Ecto neural progenitor cell (in vitro differentiated cells): ENCODE results near the gene ZGPAT.
A peak's percentile ranks its signal among the peaks of the same experiment; 100 is the strongest.
"Not testable (repeated sequence)": the region's sequence is repeated elsewhere in the genome, so short reads cannot be mapped to it uniquely, and the experiment has no call there.

Experiments
- DNase-seq: peaks from one replicate; pipeline ENCODE4 v3.0.0-alpha.2; 2018; ENCODE audit warnings: low spot score

ZGPAT gene

DNA sequence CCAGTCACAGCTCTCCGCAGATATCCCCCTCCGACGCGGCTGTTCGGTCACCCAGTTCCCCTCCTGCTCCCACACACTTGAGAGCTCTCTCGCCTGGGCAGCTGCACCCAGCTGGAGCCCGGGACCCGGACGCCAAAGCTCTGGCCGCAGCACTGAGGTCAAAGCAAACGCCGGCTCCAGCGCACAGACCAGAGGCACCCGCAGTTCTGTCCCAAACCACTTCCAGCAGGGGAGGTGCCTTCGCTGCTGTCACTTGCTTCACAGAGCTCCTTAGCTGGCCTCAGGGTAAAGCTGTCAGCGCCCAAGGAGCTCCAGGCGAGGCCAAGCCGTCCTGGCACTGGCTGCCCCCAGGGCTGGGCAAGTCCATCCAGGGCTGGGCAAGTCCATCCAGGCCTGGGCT lies 59.6 kb downstream of the ZGPAT start:
- DNase-seq: no peak

DNA sequence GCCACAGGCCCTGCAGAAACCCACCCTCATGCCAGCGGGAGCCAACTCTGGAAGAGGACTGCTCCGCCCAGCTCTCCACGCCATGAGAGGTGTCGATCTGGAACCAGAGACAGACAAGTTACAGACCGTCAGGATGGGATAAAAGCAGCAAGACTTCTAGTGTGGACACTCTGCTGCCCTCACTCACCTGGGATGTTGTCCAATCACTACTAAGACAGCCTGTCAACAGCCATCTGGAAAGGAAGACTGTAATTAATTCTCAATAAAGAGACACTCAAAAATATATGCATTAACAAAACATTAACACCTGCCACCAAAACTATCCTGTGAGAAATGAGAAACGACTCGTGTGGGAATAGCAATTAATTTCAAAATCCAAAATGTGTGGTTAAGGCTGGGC lies 60.0 kb downstream of the ZGPAT start:
- DNase-seq: no peak

DNA sequence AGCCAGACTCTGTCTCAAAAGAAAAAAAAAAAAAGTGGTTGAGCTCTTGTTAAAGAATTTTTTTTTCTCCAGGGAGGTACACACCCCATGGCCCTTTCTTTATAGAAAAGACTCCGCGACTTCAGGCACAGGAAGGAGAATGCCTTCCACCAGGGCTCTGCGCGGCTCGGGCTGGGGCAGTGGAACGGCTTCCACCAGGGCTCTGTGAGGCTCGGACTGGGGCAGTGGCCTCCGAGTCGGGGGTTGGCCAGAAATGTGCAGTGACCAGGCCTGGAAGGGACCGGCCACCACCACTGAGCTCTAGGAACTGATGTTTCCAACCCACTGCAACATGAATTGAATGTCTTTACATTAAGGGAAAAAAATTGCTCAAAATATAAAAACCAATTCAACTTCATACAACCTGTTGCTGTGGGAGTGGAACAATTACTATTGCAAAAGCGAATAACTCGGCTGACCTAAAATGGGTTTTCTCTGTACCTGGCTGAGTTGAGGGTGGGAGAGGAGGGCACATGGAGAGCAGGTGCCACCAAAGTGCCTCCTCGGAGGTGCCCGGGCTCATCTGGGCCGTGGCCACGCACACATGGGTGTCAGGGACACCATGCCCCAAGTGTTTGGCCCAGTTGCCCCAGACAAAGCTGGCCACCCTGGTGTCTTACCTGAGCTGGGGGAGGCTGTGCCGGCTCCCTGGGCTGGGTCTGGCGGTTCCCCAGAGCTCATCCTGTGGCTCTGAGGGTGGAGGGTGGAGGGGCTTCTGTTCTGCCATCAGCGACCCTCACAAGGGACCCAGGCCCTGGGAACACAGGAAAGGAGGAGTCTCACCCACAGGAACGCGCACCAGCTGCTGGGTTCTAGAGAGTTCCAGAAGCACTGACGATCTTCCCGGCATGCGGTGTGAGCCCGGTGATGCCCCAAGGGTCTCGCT lies 61.0 kb downstream of the ZGPAT start:
- no peak for DNase-seq

DNA sequence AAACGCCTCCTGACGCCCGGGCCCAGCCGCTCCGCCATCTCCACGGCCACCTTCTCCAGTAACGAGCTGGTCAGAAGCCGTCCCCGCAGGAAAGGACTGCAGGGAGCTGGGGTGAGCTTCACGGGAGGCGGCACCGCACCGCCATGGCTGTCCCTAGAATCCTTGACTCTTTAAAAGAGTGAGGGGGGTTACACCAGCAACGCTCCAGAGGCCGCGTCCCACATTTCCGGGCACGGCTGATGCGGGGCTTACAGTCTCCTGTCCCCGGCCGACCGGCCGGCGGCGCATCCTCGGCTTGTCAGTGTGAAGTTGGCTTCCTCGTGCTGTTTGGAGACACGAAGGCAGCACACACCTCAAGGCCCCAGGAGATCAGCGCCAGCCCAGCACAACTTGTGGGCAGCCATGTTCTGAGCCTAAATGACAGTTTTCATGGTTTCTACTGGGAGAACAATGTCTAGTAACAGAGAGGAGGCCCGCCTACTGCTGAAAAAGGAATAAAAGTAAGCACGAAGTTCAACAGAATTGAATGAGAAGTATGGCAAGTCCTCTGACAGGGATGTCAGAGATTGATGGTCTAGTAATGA lies 62.1 kb downstream of the ZGPAT start:
- no peak for DNase-seq

DNA sequence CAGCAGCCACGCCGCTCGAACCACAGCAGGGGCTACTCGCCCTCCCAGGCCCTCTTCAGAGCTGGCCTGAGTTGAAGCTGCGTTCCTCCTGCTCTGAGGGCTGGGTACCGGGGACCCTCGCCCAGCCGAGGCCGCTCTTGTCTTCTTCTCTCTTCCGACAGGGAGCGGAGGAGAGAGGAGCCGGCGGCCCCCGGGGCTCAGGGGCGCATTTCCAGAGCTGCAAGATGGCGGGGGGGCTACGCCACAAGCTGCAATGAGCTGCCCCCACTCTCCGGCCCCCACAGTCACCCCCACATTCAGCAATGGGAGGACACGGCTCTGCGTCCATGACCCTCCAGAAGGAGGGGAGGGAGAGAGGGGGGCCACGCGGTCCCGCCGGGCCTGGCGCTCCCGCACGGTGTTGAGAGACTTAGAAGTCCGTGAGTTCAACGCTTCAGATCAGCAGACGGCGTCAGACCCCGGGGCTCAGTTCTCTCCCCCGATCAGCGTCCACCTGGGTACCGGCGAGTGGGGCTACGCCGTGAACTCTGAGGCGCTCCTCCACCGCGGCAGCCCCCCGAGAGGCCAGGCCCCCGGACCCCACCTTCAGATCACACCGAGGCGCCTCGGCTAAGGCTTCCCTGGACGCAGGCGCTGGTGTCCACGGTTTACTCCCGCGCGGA lies 63.3 kb downstream of the ZGPAT start:
- no peak for DNase-seq

DNA sequence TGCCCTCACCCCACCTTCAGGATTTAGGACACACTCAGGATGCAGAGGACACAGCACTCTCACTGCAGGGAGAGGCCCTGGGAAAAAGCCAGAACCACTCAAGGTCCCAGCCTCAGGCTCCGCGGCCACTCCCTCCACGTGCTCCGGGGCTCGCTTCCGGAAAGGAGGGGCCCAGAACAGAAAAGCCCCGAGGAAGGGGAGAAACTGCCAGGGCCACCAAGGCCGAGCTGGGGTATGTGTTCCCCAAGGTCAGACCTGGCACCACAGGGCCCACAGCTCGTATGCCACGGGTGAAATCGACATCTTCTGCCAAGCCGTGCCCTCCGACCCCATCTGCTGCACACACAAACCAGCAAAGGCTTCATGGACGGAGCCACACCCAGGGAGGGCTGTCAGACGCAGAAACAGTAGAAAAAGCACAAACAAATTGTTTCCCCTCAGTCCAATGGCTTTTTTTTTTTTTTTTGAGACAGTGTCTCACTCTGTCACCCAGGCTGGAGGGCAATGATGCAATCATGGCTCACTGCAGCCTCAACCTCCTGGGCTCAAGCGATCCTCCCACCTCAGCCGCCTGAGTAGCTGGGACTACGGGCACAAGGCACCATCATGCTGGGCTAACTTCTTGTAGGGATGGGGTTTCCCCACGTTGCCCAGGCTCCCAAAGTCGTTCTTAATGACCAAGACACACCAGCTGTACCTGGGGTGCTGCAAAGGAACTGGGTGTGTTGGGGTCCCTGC lies 65.1 kb downstream of the ZGPAT start:
- peak; percentile 44 for DNase-seq

DNA sequence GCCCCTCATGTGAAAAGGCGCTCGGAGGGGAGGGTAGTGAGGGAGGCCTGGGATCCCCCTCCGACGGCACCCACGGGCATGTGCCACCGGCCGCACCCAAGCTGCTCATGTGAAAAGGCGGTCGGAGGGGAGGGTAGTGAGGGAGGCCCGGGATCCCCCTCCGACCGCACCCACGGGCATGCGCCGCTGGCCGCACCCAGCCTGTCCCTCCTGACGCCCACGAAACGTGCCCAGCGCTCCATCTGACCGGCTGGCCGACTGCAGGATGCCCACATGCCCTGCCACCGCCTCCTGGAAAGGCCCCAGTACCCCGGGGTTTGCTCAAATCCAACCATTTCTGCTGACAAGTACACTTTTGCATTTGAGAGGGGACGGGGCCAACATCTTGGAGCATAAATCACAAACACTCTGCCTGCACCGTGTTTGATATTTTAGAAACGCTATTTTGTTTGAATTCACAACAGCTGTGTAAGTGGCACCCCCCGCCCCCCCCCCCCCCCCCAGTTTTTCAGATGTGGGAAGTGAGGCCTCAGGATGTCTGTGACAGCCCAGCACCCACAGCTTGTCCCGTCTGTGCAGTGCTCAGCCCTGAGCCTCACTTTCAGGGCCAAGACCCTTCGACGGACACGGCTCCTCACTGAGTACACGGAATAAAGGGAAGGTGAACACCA lies 65.9 kb downstream of the ZGPAT start:
- no peak for DNase-seq

DNA sequence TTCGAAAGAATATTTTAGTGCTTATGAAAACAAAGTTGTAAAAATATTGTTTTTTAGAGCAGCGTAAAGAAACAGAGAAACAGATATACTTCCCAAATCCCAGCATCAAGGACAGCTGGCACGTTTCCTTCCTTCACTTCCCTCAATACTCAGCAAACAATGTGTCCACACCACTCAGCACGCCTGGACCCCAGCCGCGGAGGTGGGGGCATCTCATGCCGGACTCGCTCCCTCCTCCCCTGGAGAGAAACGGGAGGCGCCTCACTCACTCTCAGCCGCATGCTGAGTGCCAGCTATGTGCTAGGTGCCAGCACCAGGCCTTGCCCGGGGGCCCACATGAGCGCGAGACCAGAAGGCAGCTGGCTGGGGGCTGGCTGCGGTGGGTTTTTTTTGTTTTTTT lies 66.5 kb downstream of the ZGPAT start:
- no peak for DNase-seq

DNA sequence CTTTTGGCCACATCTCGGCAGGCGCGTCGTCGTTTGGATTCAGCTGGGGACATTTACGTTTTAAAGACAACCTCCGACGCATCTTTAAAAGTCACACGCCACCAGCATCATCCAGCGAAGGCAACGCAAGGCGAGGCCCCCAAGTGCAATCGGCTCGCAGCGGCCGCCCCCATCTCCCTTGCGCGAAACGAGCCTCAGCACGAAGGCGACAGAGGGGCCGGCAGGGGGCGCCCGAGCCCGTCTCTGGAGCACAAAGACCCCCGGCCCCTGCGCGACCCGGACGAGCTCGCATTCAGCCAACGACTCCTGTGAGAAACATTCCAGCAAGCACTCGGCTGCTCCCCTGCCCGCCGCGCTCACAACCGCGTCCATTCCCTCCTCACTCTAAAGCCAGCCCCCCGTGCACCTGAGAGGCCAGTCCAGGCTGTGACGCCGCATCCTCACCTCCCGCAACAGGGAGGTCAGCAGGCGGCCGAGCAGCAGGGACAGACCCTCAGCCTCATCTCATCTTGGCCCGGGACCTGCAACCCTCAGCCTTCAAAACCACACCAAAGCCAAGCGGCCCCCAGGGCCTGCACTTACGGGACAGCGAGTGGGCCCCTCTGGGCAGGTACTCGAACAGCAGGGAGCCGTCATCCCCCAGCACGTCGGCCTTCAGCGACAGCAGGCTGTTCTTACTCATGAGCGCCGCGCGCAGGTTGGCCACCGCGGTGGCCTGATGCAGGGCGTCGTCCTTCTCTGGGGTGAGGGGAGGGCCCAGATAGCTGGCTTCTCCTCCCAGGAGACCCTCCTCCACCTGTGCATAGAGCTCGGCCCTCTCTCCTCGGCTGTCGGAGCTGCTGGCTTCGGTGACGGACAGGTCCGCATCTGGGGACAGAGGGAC lies 67.5 kb downstream of the ZGPAT start:
- peak; percentile 90 for DNase-seq

DNA sequence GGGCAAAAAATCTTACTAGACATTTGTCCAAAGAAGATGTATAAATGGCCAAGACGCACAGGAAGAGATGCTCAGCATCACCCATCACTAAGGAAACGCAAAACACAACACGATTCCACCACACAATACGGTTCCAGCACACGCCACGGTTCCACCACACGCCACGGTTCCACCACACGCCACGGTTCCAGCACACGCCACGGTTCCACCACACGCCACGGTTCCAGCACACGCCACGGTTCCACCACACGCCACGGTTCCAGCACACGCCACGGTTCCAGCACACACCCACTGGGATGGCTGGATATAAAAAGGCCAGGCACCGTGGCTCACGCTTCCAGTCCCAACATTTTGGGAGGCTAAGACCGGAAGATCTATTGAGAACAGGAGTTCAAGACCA lies 69.0 kb downstream of the ZGPAT start:
- not testable (repeated sequence) for DNase-seq

DNA sequence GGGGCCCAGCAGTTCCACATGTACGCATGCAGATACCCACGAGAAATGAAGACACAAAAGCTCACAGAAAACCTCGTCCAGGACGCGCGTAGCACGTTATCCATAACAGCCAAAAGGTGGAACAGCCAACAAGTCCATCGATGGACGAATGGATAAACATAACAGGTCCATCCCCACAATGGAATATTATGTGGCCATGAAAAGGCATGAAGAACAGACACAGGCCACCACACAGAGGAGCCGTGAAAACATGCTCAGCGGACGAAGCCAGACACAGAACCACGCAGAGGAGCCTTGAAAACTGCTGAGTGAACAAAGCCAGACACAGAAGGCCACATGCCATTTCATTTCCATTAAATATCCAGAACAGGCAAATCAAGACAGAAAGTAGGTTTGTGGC lies 69.8 kb downstream of the ZGPAT start:
- no peak for DNase-seq

DNA sequence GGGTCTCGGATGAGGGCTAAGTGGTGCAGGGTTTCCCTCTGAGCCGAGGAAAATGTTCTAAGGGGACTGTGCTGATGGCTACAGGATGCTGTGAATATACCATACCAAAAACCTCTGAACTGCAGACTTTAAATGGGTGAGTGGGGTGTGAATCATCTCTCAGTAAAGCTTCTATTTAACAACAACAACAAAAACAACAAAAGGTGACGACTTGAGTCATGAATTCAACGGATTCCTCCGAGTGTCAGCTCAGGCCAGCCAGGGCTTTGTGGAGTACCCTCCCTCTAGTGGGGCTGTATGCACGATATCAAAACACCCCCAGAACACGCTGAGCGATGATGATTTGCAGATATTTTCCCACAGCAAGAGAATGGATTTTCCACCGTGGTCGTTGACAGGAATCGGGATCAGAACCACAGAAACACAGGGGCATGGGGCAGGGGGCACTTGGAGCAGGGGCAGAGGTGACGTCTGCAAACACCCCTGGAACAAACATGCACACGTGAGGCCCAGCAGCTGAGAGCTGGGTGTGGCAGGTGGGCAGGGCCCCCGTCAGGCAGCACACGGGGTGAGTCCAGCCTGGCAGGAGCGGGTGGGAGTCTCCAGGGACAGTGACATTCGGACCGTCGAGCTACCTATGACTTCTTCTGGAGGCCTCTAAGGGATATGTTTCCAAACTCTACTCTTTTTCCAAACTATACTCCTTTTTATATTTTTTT lies 70.4 kb downstream of the ZGPAT start:
- no peak for DNase-seq

DNA sequence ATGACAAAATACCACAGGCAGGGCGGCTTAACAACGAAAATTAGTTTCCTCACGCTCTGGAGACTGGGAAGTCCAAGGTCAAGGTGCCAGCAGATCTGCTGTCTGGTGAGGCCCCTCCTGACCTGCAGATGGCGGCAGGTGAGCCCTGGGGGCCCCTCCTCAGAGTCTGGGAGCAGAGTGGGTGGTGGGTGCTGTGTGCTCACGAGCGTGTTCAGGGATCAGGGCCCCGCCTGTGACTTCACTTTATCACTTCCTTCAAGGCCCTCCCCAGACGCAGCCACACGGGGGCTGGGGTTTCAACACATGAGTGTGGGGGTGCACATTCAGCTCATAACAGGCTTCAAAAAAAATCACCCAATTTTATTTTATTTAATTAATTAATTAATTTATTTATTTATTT lies 71.0 kb downstream of the ZGPAT start:
- DNase-seq: no peak

DNA sequence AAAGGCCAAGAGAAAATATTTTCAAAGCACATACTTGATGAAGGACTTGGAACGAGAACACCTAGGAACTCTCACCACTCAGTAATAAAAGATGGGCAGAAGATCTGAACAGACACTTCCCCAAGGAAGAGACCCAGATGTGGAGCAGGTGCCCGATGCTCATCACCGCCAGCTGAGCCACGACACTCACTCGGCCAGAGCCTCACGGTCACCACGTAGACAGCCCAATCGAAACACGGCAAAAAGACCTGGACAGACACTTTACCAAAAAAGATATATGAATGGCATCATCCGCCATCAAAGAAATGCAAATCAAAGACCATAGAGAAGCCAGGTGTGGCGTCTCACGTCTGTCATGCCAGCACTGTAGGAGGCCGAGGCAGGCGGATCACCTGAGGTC lies 73.3 kb downstream of the ZGPAT start:
- DNase-seq: no peak

DNA sequence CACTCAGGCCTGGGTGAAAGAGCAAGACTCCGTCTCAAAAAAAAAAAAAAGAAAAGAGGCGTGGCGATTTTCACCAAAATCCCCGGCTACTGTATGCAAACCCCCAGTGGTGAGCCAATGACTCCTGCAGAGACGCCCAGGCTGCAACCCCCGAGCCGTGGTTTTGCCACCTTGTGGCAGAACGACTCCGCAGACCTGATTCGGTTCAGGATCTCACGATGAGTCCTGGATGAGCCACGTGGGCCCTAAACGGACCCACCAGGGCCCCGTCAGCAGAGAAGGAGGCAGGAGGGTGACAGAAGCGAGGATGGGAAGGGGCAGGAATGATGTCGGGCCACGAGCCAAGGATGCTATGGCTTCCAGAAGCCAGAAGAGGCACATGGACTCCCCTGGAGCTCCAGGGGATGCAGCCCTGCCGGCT lies 74.2 kb downstream of the ZGPAT start:
- no peak for DNase-seq

DNA sequence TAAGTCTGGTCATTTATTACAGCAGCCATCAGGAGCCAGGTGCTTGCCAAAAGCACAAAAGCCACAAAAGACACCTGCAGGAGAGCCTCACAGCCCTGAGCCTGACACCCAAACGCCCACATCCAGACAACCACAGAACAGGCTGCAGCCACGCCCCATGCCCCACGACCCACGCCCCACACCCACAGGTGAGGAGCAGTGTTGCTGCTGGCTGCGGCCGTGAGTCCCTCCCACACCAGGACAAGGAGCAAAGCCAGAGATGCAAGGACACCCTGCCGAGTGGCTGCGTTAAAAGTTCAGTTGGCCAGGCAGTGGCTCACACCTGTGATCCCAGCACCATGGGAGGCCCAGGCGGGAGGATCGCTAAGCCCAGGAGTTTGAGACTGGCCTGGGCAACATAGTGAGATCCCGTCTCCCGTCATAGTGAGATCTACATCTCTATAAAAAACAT lies 74.7 kb downstream of the ZGPAT start:
- DNase-seq: no peak

DNA sequence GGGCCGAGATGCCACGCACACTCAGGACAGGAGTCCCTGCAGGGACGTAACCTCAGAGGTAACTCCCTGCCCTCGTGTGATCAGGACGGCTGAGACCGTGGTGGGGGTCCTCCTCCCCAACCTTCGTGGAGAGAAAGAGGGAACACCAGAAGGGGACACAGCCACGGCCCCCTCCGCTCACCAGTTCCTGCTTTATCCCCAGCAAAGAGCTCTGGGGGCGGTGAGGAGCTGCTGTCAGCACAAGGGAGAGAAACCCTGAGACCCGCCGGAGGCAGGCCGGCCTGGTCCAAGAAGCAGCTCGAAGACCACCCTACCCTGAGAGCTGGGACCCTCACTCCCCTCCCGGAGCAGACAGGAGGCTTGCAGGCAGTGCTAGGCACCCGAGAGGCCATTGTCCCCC lies 76.1 kb downstream of the ZGPAT start:
- no peak for DNase-seq

DNA sequence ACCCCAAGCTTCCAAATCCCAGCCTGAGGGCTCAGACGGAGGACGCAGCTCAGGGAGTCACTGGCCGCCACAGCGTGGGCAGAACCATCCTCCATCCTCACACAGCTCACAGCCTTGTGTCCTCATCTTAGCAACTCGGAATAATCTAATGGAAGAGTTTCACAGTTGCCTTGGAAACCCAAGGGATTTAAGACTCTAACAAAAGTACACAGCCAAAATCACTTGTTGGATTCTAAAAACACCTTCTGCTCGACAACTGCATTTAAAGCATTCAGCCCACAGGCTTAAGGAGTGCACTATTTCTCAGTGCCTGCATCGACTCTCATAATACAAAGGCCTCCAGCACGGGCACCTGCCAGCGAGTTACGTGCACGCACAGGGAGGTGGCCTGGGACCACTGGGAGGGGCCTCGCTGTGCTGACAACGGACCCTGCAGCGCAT lies 77.9 kb downstream of the ZGPAT start:
- no peak for DNase-seq
